PC-3 (cell line): Measurements from ENCODE around the gene RBM14.

Experiments
- EZH2 ChIP-seq: fragments of 300-600 bp; sonication (generic); IDR thresholded peaks from one replicate; pipeline ENCODE4 v1.6.1; 2017; ENCODE audit warnings: antibody characterized with exemption, mild to moderate bottlenecking, low read length; ENCODE audit not compliant: unreplicated experiment
- TF ChIP-seq, protein P1 (sequence below): fragments of 300-600 bp; sonication (generic); conservative IDR thresholded peaks from 2 replicates; pipeline ENCODE4 v1.5.1; 2017; ENCODE audit warnings: antibody characterized with exemption, low read depth, mild to moderate bottlenecking, low read length

DNA sequence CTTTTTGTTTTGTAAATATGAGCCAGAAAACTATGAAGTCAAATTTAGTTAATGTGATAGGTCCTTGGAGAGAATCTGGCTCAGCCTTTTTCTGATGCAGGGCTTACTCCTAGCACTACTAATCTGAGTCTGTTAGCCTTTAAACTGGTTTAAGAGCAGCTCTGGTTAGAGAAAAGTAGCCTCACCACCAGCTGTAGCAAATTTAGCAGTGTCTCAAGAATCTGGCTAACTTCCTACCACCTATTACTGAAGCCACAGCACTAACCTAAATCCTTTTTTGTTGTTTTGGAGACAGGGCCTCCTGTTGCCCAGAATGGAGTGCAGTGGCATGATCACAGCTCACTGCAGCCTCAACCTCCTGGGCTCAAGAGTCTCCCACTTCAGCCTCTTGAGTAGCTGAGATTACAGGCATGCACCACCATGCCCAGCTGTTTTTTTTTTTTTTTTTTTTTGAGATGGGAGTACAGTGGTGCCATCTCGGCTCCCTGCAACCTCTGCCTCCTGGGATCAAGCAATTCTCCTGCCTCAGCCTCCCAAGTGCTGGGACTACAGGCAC is 47.4 kb downstream of the RBM14 start:
- TF ChIP-seq, protein P1, sequence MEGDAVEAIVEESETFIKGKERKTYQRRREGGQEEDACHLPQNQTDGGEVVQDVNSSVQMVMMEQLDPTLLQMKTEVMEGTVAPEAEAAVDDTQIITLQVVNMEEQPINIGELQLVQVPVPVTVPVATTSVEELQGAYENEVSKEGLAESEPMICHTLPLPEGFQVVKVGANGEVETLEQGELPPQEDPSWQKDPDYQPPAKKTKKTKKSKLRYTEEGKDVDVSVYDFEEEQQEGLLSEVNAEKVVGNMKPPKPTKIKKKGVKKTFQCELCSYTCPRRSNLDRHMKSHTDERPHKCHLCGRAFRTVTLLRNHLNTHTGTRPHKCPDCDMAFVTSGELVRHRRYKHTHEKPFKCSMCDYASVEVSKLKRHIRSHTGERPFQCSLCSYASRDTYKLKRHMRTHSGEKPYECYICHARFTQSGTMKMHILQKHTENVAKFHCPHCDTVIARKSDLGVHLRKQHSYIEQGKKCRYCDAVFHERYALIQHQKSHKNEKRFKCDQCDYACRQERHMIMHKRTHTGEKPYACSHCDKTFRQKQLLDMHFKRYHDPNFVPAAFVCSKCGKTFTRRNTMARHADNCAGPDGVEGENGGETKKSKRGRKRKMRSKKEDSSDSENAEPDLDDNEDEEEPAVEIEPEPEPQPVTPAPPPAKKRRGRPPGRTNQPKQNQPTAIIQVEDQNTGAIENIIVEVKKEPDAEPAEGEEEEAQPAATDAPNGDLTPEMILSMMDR = no peak
- TF ChIP-seq EZH2 = no peak
